K562 (cell line): Measurements from ENCODE around the gene SLC26A11. TPM values are rescaled to one million over a fixed set of nuclear protein-coding genes. Genes with fewer than 3 reads are reported as not detected.
A peak's percentile ranks its signal among the peaks of the same experiment; 100 is the strongest.

ENCODE experiments used
- CGGBP1 ChIP-seq: fragments of 250-450 bp; sonication (Bioruptor Pico); IDR thresholded peaks from 2 replicates; pipeline ENCODE4 v1.9.0; 2021; ENCODE audit warnings: mild to moderate bottlenecking
- E2F8 ChIP-seq: fragments of 450-650 bp; IDR thresholded peaks from 2 replicates; pipeline ENCODE4 v1.7.1; 2018; ENCODE audit warnings: mild to moderate bottlenecking, low read depth; ENCODE audit not compliant: partially characterized antibody
- ETV1 ChIP-seq: fragments of 450-650 bp; conservative IDR thresholded peaks from 2 replicates; pipeline ENCODE4 v1.6.1; 2016; ENCODE audit warnings: missing genetic modification characterization, control low read depth, low read depth, missing compliant biosample characterization
- FOXK2 ChIP-seq, 2 experiments: fragments of 450-650 bp; IDR thresholded peaks in 1 of 2; conservative IDR thresholded peaks in 1 of 2; 2 replicates each; pipeline ENCODE4 v1.6.1; 2016; ENCODE audit warnings: low read depth in 2 of 2, mild to moderate bottlenecking in 1 of 2
- HDAC6 ChIP-seq: IDR thresholded peaks from 2 replicates; pipeline ENCODE4 v1.6.1; 2012; ENCODE audit warnings: low read depth, mild to moderate bottlenecking, control low read depth, inconsistent platforms, low read length, moderate library complexity
- ILF3 ChIP-seq: fragments of 450-650 bp; IDR thresholded peaks from 2 replicates; pipeline ENCODE4 v1.6.1; 2018; ENCODE audit warnings: antibody characterized with exemption, mild to moderate bottlenecking, moderate library complexity, borderline replicate concordance
- NFRKB ChIP-seq: fragments of 450-650 bp; IDR thresholded peaks from 2 replicates; pipeline ENCODE4 v1.6.1; 2016; ENCODE audit warnings: low read depth
- NRF1 ChIP-seq, 2 experiments: fragments of 450-650 bp; IDR thresholded peaks in 1 of 2; conservative IDR thresholded peaks in 1 of 2; 2 replicates each; pipeline ENCODE4 v1.6.1; 2014; ENCODE audit warnings: mild to moderate bottlenecking in 2 of 2
- REST ChIP-seq, 2 experiments: fragments of 450-650 bp; formaldehyde crosslinking in 1 of 2; IDR thresholded peaks; 2 replicates each; pipeline versions ENCODE4 v1.4.0 to v1.6.1; 2014 to 2020; ENCODE audit warnings: mild to moderate bottlenecking in 2 of 2, borderline replicate concordance in 1 of 2, low read depth in 1 of 2
- SNRNP70 ChIP-seq: fragments of 200-400 bp; formaldehyde crosslinking; optimal IDR thresholded peaks from 2 replicates; pipeline ENCODE3; 2017; ENCODE audit warnings: low read depth, low read length
- TAF1 ChIP-seq: IDR thresholded peaks from 2 replicates; pipeline ENCODE4 v1.6.1; 2011; ENCODE audit warnings: mild to moderate bottlenecking, low read length, moderate library complexity; ENCODE audit not compliant: insufficient read depth, control insufficient read depth, severe bottlenecking; ENCODE audit errors: extremely low read depth
- ZNF449 ChIP-seq: fragments of 250-450 bp; sonication (Bioruptor Pico); IDR thresholded peaks from 2 replicates; pipeline ENCODE4 v1.8.0; 2022; ENCODE audit warnings: moderate library complexity, mild to moderate bottlenecking, inconsistent platforms
- polyA plus RNA-seq, 8 experiments: library from polyadenylated mRNA; depleted of rRNA in 4 of 8; stranded (reverse) in 5 of 8; unstranded in 3 of 8; fragments of >200 nt; fragmentation: Nextera tagmentation in 2 of 8; fragmentation: Illumina TruSeq in 1 of 8; extraction: Ambion mirVana in 2 of 8; extraction: Trizol in 1 of 8; gene quantifications; 2 replicates each; pipeline versions ENCODE4 v1.2.1 to v1.2.3, GENCODE V29; 2011 to 2014; ENCODE audit warnings: inconsistent platforms in 1 of 8, missing spikeins in 1 of 8
- total RNA-seq, 7 experiments: library from RNA; depleted of rRNA in 6 of 7; stranded (reverse); fragments of >200 nt in 6 of 7; fragmentation: Illumina TruSeq in 2 of 7; extraction: Trizol in 2 of 7; gene quantifications; 2 replicates each; pipeline versions ENCODE4 v1.2.1 to v1.2.3, GENCODE V29; 2011 to 2021; ENCODE audit warnings: low replicate concordance in 1 of 7

SLC26A11 gene
- total and polyA plus RNA-seq, 9 of the 15 experiments (the other 6 are each of a cell fraction or from before 2014, with no cell fraction given): 0.06 to 3.1 (median 1.2) TPM; not detected in 1

DNA sequence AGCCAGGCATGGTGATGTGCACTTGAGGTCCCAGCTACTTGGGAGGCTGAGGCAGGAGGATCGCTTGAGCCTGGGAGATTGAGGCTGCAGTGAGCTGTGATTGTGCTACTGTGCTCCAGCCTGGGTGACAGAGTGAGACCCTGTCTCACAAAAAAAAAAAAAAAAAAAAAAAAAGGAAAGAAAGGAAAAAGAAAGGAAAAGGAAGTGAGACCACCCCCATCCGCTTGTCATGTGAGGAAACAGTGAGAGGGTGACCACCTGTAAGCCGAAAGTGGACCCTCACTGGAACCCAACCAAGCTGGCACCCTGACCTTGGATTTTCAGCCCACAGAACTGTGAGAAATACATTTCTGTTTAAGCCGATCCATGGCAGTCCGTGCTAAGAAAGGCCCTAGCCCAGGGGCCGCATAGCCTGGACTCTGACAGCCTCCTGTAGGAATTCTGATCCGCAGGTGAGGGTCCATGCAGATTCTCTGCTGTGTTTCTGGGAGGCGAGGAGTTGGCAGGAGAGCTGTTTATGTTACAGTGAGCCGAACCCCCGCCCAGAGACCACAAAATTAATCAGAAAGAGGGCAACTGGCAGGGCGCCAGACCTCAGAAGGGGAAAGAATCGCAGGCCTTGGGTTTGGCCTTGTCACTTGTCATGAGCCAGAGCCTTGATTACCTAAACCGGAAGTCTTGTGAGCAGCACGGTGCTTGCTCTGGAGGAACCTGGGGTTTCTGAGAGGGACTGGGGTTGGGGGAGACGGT lies 1.0 kb upstream of the SLC26A11 start (continued):
- TF ChIP-seq TAF1 (peak; percentile 42), E2F8 (no peak), FOXK2 (conservative IDR thresholded peaks at IDR 0.05 in 1 of 2, IDR thresholded peaks at IDR 0.05 in 1 of 2; ENCODE audit: low read depth in 2 of 2) (peak; percentile 50 to 63; a peak in 2 of 4 replicates), HDAC6 (no peak), ILF3 (no peak), ETV1 (peak; percentile 86), ZNF449 (CRISPR knock-in tag) (no peak), NRF1 (conservative IDR thresholded peaks at IDR 0.05 in 1 of 2, IDR thresholded peaks at IDR 0.05 in 1 of 2) (peak in 1 of 2 experiments; percentile 19; a peak in 2 of 4 replicates), REST (IDR thresholded peaks at IDR 0.05; ENCODE audit: borderline replicate concordance) (no peak), REST (CRISPR knock-in tag; IDR thresholded peaks at IDR 0.05; ENCODE audit: low read depth) (no peak), CGGBP1 (CRISPR knock-in tag) (no peak), NFRKB (no peak), SNRNP70 (no peak)
